Left kidney (tissue), 2 donors: ENCODE measurements around the gene WDR70. TPM values are rescaled to one million over a fixed set of nuclear protein-coding genes. Genes with fewer than 3 reads are reported as not detected.
"Not testable (repeated sequence)": the region's sequence is repeated elsewhere in the genome, so short reads cannot be mapped to it uniquely, and the experiment has no call there.

Experiments
- DNase-seq: peaks from one replicate; pipeline ENCODE4 v3.0.0-alpha.2; 2013
- polyA plus RNA-seq: library from polyadenylated mRNA; unstranded; fragments of 120-200 nt; gene quantifications from one replicate; pipeline ENCODE4 v1.2.1, GENCODE V29; 2013; ENCODE audit not compliant: insufficient read length

The WDR70 gene
- polyA plus RNA-seq, 1 donor = 56.7 TPM

DNA sequence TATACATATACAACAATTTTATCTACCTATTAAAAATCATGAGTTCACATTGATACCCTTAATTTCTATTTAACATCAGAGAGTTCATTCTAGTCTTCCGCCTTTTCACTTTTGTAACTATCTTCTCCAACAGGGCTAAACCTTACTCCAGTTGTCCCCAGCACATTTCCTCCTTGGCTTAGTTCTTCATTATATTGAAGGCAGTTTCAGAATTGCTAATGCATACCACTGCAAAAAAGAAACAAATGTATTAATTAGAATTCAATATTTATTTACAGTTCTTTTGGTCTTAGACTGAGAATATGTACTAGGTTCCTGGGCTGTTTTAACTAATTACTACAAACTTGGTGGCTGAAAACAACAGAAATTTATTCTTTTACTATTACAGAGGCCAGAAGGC, 132.5 kb downstream of the WDR70 start:
- no peak for DNase-seq

- DNase-seq = no peak
Observed at GRCh38 chr5:37514946-37515345, 135.8 kb downstream of the WDR70 start.

GRCh38 chr5:37517686-37518085, 138.6 kb downstream of the WDR70 start:
- no peak for DNase-seq

DNA sequence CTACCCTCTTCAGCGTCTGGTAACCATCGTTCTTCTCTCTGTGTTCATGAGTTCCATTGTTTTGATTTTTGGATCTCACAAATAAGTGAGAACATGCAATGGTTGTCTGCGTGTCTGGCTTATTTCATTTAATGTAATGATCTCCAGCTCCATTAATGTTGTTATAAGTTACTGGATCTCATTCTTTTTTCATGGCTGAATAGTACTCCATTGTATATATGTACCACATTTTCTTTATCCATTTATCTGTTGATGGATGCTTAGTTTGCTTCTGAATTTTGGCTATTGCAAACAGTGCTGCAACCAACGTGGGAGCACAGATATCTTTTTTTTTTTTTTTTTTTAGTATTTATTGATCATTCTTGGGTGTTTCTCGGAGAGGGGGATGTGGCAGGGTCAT, 139.2 kb downstream of the WDR70 start:
- not testable (repeated sequence) for DNase-seq

DNA sequence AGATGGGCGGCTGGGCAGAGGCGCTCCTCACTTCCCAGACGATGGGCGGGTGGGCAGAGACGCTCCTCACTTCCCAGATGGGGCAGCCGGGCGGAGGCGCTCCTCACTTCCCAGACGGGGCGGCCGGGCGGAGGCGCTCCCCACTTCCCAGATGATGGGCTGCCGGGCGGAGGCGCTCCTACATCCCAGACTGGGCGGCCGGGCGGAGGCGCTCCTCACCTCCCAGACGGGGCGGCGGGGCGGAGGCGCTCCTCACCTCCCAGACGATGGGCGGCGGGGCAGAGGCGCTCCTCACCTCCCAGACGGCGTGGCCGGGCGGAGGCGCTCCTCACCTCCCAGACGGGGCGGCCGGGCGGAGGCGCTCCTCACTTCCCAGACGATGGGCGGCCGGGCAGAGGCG, 140.2 kb downstream of the WDR70 start:
- no peak for DNase-seq

GRCh38 chr5:37519807-37520206, 140.7 kb downstream of the WDR70 start:
- DNase-seq = no peak

DNA sequence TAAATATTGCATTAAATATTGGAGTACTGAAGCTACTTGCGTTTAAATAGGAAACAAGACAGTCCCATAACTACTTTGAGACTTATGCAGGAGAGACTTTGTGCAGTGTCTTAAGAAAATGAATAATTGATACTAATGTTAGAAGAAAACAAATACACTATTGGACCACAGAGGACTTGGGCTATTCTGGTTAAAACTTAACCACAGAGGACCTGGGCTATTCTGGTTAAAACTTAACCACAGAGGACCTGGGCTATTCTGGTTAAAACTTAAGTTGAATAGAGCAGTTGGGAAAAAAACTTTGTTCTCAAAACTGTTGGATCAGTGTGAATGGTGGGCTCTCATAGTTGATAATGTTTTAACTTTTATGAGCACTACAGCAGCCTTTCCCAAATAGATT, 141.7 kb downstream of the WDR70 start:
- DNase-seq = no peak

GRCh38 chr5:37532976-37533740, 154.0 kb downstream of the WDR70 start:
- no peak for DNase-seq

- no peak for DNase-seq
Observed at GRCh38 chr5:37533851-37534250, 154.7 kb downstream of the WDR70 start.

DNA sequence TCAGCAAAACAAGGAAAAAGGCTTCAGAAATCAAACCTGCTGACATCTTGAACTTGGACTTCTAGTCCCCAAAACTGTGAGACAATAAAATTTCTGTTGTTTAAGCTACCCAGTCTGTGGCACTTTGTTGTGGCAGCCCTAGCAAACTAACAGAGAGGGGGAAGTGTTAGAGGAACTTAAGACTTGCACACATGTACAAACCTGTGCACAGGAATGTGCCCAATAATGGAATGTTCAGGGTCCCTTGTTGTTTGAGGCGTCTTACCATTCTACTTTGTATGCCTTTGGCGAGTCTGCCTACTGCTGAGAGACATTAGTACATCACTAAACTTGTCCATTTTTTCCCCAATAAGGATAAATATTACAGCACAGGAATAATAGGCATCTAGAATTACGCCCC, 160.3 kb downstream of the WDR70 start:
- DNase-seq = no peak

DNA sequence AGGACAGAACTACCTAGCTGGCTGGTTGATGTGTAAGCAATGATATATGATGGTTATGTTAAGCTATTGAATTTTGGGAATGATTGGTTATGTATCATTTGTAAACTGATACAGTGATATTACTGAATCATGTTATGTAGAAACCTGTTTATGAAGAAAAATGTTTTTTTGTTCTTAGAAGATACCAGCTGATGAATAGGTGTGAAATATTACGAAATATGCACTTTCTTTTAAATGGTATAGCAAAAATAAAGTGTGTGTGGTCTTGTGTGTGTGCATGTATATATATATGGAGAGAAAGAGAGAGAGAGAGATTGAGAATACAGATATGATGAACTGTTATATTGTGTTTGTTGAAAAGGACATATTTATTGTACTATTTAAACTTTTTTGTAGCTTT, 164.1 kb downstream of the WDR70 start:
- no peak for DNase-seq

- no peak for DNase-seq
Observed at GRCh38 chr5:37549411-37549810, 170.3 kb downstream of the WDR70 start.

- DNase-seq = no peak
Observed at GRCh38 chr5:37552161-37552560, 173.0 kb downstream of the WDR70 start.

- peak; percentile 4 for DNase-seq
Observed at GRCh38 chr5:37552770-37553719, 173.9 kb downstream of the WDR70 start.

GRCh38 chr5:37553720-37554404, 174.7 kb downstream of the WDR70 start:
- no peak for DNase-seq

GRCh38 chr5:37554405-37554739, 175.3 kb downstream of the WDR70 start:
- no peak for DNase-seq

DNA sequence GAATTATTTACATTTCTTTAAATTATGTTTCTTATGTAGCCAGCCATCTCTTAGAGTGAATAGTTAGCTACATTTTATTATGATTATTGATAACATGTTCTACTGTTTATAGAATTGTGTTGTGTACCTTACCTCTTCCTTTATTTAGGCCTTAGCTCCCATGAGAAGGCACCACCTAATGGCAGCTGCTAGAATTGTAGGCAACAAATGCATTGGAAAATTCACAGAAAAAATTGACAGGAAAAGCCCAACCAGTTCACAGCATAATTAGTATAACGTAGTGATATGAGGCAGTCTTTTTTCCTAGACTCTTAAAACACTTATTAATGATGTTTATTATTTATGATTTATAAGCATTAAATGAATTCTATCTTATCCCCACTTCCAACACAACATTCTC, 175.8 kb downstream of the WDR70 start:
- DNase-seq = no peak

DNA sequence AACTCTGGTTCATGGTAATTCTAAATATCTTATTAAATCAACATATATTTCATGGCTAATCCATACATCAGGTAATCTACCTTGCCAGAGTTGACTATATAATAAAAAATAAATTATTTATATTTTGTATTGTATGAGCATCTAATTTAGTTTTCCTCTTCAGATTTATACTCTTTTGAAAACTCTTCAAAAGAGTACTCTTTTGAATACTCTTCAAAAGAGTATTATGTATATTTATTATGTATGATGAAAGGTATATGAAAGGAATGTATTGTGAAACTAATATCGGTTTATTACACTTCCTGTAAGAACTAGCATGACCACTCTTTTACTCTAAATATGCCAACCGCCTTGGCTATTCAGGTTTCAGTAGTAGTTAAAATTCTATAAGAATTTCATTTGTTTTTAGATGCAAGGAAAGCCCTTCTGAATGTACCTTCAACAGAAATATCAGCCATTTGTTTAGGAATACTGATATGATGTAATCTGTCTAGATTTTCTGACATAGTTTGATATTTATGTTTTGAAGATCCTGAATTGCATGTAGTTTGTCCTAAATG, 178.7 kb downstream of the WDR70 start:
- DNase-seq = no peak

DNA sequence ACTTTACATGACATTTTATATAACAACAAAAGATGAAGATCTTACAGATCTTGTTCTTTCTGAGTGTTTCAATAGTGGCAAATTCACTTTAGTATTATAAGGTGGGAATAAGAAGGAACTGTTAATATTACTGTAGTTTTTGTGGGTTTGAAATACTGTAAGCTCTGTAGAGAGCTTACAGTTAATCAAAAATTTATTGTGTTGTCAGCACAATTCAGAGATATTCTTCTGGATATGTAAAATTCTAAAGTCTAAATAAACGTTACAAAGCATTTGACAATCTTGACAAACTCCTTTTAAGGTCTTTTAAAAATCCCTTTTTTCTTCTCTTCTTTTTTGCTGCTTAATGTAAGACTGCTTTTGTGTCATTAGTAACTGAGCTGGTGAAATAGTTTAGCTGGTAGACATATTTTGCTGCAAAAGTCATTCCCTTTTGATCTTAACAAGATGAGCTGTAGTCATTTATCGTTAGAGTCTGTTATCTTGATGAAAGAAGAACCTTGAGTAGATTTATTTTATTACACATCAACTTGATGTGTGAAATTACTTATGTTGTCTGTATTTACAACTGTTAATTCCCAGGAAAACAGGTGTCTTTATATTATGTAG, 186.0 kb downstream of the WDR70 start:
- DNase-seq = no peak

DNA sequence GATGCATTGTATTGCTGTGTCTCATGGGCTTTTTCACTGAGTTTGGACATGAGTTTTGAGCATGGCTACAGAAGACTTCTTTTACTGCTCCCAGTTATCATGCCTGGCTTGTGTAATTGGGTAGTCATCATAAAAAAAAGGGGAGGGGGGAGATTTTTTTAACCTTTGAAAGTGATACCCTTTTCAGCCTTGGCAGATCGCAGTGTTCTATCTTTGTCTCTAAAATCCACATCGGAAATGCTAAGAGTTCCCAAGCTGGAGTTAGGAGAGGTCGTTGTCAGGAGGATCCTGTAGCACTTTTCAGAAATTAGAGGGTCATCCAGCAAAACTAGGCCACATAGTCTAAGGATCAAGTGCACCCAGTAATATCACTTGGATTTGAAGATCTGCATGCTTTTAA, 188.4 kb downstream of the WDR70 start:
- DNase-seq = no peak

GRCh38 chr5:37568018-37568753, 189.1 kb downstream of the WDR70 start:
- no peak for DNase-seq
